HG02938 (cell line): ENCODE data around the gene CFAP97D2.
"Not testable (repeated sequence)": the region's sequence is repeated elsewhere in the genome, so short reads cannot be mapped to it uniquely, and the experiment has no call there.

Experiments used
- ATAC-seq: cut with Tn5 transposase; IDR thresholded peaks from one replicate; pipeline ENCODE4 v1.9.1; 2021; ENCODE audit warnings: mild to moderate bottlenecking, moderate library complexity; ENCODE audit not compliant: unreplicated experiment

Gene CFAP97D2

DNA sequence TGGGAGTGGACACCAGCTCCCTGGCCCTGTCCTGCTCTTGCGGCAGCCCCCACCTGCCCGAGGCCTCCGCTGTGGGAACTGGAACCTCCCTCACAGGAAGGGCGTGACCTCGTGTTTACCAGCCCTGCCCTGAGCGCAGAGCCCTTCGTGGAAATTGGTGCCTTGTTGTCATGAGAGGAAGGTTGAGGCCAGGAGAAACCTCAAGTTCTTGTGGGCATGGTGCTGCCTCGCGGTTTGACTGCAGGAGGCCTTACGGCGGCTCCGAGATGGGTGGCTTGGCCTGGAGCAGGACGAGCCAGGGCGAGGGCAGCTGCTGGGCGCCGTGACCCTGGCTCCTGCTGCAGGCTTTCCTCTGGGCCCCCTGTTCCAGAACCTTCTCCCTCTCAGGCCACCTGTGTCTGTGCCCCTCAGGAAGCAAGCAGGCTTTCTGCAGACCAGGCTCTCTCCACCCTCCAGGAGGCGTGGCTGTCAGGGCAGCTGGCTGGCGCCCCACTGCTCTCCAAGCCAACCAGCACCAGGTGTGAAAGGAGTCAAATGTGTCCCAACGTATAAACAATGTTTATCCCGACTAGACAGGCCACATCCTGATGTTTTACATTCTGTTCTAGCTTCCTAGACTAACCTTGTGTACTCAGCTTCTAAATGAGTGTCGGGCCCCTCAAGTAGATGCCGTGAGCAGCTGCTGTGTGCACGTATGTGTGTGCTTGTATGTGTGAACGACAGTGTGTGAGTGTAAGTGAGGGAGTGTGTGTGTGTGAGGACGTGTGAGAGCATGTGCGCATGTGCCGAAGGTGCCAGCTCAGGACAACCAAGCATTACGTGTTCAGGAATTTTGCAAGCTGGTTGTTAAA lies 36.2 kb upstream of the CFAP97D2 start:
- ATAC-seq: no peak

DNA sequence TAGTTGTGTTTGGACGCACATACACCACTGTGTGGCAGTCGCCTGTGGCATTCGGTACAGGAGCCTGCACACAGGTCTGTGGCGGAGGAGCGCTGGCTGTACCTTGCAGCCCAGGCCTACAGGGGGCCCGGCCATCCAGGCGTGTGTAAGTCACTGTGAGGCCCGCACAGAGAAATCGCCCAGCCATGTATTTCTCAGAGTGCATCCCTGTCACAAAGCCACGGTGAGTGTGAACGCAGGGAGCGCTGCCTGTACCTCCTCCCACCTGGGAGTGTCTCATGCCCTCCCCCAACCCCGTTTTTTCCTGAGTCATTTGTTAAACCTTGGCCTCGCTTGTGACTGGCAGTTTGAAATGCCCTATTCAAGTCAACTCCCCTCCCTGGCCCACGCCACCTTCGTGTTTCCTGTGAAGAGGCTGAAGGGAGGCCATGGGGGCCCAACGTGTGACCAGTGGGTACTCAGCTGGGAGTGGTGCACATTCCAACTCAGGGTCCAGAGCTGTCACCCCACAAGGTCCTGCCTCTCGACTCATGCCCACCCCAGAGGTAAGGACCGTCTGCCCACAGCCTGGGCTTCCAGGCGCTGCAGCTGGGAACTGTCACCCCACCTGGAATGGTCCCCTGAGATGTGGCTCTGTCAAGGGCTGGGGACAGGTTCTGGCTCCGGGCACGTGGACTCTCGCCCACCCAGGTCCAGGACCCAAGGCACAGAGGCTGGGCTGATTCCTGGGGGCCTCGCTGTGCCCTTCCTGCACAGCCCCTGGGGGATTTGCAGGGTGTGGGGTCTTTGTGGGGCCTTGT lies 35.1 kb upstream of the CFAP97D2 start:
- no peak for ATAC-seq

GRCh38 chr13:114144606-114145244 lies 34.3 kb upstream of the CFAP97D2 start:
- ATAC-seq: no peak

DNA sequence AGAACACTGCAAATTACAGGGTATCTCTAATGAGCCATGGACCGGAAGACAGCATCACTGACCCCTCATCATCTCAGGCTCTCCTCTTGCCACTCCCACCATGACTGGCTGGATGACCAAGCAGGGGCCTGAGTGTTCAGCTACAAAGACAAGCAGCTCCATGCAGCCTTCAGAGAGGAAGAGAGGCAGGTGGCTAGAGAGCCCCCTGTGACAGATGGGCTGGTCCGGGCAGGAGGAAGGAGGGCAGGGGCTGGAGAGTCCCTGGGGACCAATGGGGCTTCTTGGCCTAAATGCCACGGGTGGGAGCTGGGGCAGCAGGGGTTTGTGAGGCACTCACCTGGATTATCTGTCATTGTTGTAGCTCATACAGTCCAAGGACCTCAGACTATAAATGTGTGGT lies 33.8 kb upstream of the CFAP97D2 start:
- no peak for ATAC-seq

GRCh38 chr13:114145722-114146121 lies 33.3 kb upstream of the CFAP97D2 start:
- ATAC-seq: no peak

DNA sequence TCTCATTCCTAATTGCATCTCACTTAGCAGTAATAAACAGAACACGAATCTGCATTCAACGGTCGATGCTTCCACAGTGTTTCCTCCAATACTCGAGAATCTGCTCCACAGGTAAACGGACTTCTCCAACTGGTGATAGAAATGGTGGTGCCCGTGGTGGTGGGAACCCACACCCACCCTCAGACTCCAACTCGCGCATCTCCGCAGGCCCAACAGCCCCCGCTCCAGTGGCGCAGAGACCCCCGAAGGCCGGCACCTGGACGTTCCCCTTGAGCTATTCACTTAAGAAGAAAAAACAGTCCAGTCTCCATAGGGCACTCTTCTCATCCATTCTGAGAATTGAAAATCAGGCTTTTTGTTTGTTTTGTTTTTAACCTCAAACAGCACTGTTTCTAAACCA lies 32.9 kb upstream of the CFAP97D2 start:
- ATAC-seq: no peak

GRCh38 chr13:114146629-114147028 lies 32.4 kb upstream of the CFAP97D2 start:
- ATAC-seq: no peak

GRCh38 chr13:114147803-114148520 lies 31.1 kb upstream of the CFAP97D2 start:
- peak; percentile 7 for ATAC-seq

DNA sequence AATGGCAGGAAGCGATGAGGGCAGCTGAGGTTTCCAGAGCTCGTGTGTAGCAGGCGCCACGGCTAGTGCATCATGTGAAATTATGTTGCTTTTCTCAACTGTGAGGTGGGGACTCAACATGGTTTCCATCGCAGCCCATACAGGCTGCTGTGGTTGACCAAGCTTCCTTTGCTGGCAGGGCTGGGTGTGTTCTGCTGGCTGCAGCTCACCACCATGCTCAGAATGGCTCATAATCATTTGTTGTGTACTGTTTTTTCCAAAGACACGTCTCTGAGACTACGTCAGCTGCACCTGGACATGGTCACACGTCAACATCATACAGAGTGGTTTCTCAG lies 30.6 kb upstream of the CFAP97D2 start:
- ATAC-seq: peak; percentile 76

DNA sequence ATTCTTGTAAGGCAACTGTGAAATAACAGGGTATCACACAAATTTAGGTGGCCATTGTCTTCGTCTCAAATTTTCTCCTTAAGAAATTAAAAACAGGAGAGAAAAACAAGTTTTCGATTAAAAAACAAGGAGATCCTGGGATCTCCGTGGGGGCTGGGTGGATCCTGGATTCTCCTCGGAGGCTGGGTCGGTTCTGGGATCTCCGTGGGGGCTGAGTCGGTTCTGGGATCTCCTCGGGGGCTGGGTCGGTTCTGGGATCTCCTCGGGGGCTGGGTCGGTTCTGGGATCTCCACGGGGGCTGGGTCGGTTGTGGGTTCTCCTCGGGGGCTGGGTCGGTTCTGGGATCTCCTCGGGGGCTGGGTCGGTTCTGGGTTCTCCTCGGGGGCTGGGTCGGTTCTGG lies 30.2 kb upstream of the CFAP97D2 start:
- not testable (repeated sequence) for ATAC-seq

DNA sequence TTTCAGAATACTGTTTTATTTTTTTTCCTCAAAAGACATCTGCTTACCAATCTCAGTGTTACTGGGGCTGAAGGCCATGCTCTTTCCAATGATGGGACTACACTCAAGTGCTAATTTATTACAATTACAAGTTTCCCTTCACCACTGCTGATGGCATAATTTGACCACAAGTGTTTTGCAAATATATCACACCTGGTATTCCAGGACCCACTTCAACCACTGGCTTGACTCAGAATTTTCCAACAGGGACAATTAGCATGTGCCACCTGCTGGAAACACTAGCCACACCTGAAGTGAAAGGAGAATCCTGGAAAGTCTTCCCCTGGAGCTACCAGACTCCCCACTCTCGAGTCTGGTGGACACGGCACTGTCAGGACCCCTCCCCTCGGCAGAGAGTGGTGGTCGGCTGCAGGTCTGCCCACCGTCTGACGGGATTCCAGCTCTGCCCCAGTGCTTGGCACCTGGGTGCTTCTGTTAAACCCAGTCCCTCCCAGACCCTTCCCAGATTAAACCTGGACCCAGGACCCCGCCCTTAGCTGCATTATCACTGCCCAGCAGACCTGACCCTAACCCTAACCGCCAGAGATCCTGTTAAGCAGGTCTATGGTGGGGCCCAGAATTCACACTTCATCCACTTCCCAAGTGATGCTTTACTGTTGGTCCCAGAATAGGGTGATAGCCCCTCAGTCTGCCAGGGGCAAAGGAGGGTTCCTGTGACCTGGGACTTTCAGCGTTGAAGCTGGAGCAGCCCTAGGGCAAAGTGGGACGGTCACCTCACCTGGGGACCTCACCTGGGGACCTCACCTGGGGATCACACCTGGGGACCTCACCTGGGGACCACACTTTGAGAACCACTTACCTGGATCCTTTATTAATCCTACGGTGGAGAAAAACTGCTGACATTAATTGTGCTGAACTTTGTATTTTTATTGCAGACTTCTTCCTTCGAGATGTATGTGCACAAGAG lies 29.0 kb upstream of the CFAP97D2 start:
- ATAC-seq: no peak

GRCh38 chr13:114151031-114151430 lies 28.0 kb upstream of the CFAP97D2 start:
- no peak for ATAC-seq

- ATAC-seq: no peak
Observed at GRCh38 chr13:114151565-114152284, 27.3 kb upstream of the CFAP97D2 start.

DNA sequence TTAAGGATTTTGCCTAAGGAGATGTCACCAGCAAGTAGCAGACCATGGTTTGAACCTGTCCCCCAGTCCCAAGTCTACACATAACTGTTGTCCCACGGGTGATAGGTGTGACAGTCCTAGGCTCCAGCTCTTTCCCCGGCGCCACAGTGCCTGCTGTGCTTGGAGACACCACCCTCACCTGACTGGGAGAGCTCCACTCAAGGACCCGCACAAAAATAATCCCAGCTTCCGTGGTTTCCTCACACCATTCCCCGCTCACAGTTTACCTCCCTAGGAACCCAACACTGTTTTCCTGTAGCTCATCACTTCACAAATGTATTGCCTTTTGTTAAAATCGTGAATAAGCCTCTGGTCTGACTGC lies 26.8 kb upstream of the CFAP97D2 start:
- no peak for ATAC-seq

GRCh38 chr13:114152831-114153371 lies 26.2 kb upstream of the CFAP97D2 start:
- ATAC-seq: no peak

GRCh38 chr13:114153485-114154080 lies 25.5 kb upstream of the CFAP97D2 start:
- ATAC-seq: no peak

GRCh38 chr13:114154476-114154875 lies 24.6 kb upstream of the CFAP97D2 start:
- no peak for ATAC-seq

GRCh38 chr13:114155320-114155719 lies 23.7 kb upstream of the CFAP97D2 start:
- ATAC-seq: no peak
